WTC11 (cell line): ENCODE measurements around the gene CCDC124. TPM values are rescaled to one million over a fixed set of nuclear protein-coding genes. Genes with fewer than 3 reads are reported as not detected.

Source experiments
- ATAC-seq: fragments of 200-7000 bp; cut with Tn5 transposase; 2 replicates; pipeline ENCODE4 v1.10.0; 2021; ENCODE audit warnings: mild to moderate bottlenecking, moderate library complexity
- CTCF ChIA-PET: fragments of 300-600 bp; sonication (Branson Sonifier 250); formaldehyde crosslinking; loops from one replicate; lab custom pipeline; 2021; ENCODE audit warnings: antibody characterized with exemption; lab: Charles Lee
- POLR2A ChIA-PET: fragments of 350-600 bp; sonication (Branson Sonifier 250); formaldehyde crosslinking; loops from one replicate; lab custom pipeline; 2021; ENCODE audit warnings: antibody characterized with exemption; lab: Charles Lee
- DNase-seq: peaks from one replicate; pipeline ENCODE4 v3.0.0; 2021; ENCODE audit warnings: low spot score
- H3K27ac Mint-ChIP-seq: 2 replicates; pipeline ENCODE4 v1.8.0; 2021; ENCODE audit warnings: mixed read lengths
- H3K27me3 Mint-ChIP-seq: 2 replicates; pipeline ENCODE4 v1.8.0; 2021; ENCODE audit warnings: low read depth, mild to moderate bottlenecking, moderate library complexity, mixed read lengths
- H3K36me3 Mint-ChIP-seq: 2 replicates; pipeline ENCODE4 v1.8.0; 2021; ENCODE audit warnings: mixed read lengths
- H3K4me1 Mint-ChIP-seq: 2 replicates; pipeline ENCODE4 v1.8.0; 2022; ENCODE audit warnings: mixed read lengths
- H3K4me3 Mint-ChIP-seq: 2 replicates; pipeline ENCODE4 v1.8.0; 2021; ENCODE audit warnings: mild to moderate bottlenecking, moderate library complexity, mixed read lengths
- H3K9me3 Mint-ChIP-seq: 2 replicates; pipeline ENCODE4 v1.8.0; 2021; ENCODE audit warnings: mixed read lengths
- AFF4 ChIP-seq: sonication (generic); formaldehyde crosslinking; IDR thresholded peaks from 2 replicates; pipeline ENCODE4 v1.8.1; 2023; ENCODE audit warnings: mild to moderate bottlenecking, missing genetic modification reagents, borderline replicate concordance
- AR ChIP-seq: fragments of 250-450 bp; sonication (Bioruptor Pico); IDR thresholded peaks from 2 replicates; pipeline ENCODE4 v1.9.0; 2021; ENCODE audit warnings: mild to moderate bottlenecking
- ATF2 ChIP-seq: sonication (generic); formaldehyde crosslinking; IDR thresholded peaks from 2 replicates; pipeline ENCODE4 v1.8.1; 2022; ENCODE audit warnings: low read depth, missing genetic modification reagents, borderline replicate concordance
- CREB1 ChIP-seq: sonication (generic); formaldehyde crosslinking; IDR thresholded peaks from 2 replicates; pipeline ENCODE4 v1.8.0; 2023; ENCODE audit warnings: mild to moderate bottlenecking, missing genetic modification reagents
- CREM ChIP-seq: sonication (generic); formaldehyde crosslinking; IDR thresholded peaks from 2 replicates; pipeline ENCODE4 v1.8.1; 2022; ENCODE audit warnings: mild to moderate bottlenecking, missing genetic modification reagents, moderate library complexity
- ETV6 ChIP-seq: sonication (generic); formaldehyde crosslinking; IDR thresholded peaks from 2 replicates; pipeline ENCODE4 v1.8.1; 2022; ENCODE audit warnings: mild to moderate bottlenecking, missing genetic modification reagents
- HMGXB4 ChIP-seq: sonication (generic); formaldehyde crosslinking; IDR thresholded peaks from 2 replicates; pipeline ENCODE4 v1.8.1; 2023; ENCODE audit warnings: mild to moderate bottlenecking, moderate library complexity, missing genetic modification reagents
- MXD4 ChIP-seq: fragments of 250-450 bp; sonication (Bioruptor Pico); IDR thresholded peaks from 2 replicates; pipeline ENCODE4 v1.8.0; 2021; ENCODE audit warnings: mild to moderate bottlenecking, moderate library complexity, borderline replicate concordance
- OVOL2 ChIP-seq: fragments of 250-450 bp; sonication (Bioruptor Pico); IDR thresholded peaks from 2 replicates; pipeline ENCODE4 v1.9.0; 2021; ENCODE audit warnings: mild to moderate bottlenecking, borderline replicate concordance
- TEAD1 ChIP-seq: sonication (generic); formaldehyde crosslinking; IDR thresholded peaks from 2 replicates; pipeline ENCODE4 v1.8.0; 2022; ENCODE audit warnings: mild to moderate bottlenecking, missing genetic modification reagents
- ZBTB43 ChIP-seq: sonication (generic); formaldehyde crosslinking; IDR thresholded peaks from 2 replicates; pipeline ENCODE4 v1.8.1; 2023; ENCODE audit warnings: mild to moderate bottlenecking, missing genetic modification reagents
- ZNF263 ChIP-seq: sonication (generic); formaldehyde crosslinking; IDR thresholded peaks from 2 replicates; pipeline ENCODE4 v1.8.1; 2022; ENCODE audit warnings: low read depth, mild to moderate bottlenecking, moderate library complexity, missing genetic modification reagents
- total RNA-seq: library from RNA; stranded (reverse); gene quantifications from 3 replicates; pipeline ENCODE4 v1.2.3, GENCODE V29; 2021
- TF ChIP-seq, protein P1 (sequence below): sonication (generic); formaldehyde crosslinking; IDR thresholded peaks from 2 replicates; pipeline ENCODE4 v1.8.1; 2022; ENCODE audit warnings: missing genetic modification reagents, borderline replicate concordance

The CCDC124 gene
- total RNA-seq, 1 experiment from 2014 or later = 156 TPM

DNA sequence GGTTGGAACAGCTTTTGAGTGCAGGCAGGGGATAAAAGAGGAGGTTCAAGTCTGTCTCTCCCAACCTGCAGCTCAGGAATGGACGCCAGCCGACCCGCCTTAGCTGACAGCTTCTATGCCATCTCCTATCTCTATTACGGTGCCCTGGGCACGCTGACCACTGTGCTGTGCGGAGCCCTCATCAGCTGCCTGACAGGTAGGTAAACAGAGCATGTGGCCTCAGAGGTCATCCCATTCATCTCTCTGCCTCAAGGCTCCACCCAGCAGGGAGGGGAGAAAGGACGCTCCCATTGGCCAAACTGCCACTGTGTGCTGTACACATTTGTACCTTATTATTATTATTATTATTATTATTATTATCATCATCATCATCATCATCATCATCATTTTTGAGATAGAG, 44.6 kb upstream of the CCDC124 start:
- TF ChIP-seq HMGXB4 (CRISPR knock-in tag) (no peak), OVOL2 (no peak), MXD4 (CRISPR knock-in tag) (no peak), AFF4 (no peak), ZBTB43 (no peak), CREM (no peak)
- Mint-ChIP-seq H3K4me3 (no peak overlapping the region), H3K27ac (no peak overlapping the region), H3K27me3 (peaks cover 16% of the 10 kb centered on the region), H3K9me3 (no peaks in the 10 kb centered on the region), H3K4me1 (peaks cover 4% of the 10 kb centered on the region; the same call in 1 of the 2 replicates), H3K36me3 (no peaks in the 10 kb centered on the region)
- ATAC-seq (no peak), DNase-seq (no peak)
- ChIA-PET POLR2A (no interaction called here), CTCF (interaction anchor here (1.0 kb wide), 1 partner anchor 16 kb away, joined by 3 read pairs; the partner anchor contains the start of gene SLC5A5)

- Mint-ChIP-seq H3K27me3 (peaks cover 16% of the 10 kb centered on the region), H3K4me1 (peaks cover 4% of the 10 kb centered on the region; the same call in 1 of the 2 replicates), H3K36me3 (no peaks in the 10 kb centered on the region), H3K27ac (no peak overlapping the region), H3K4me3 (no peak overlapping the region), H3K9me3 (no peaks in the 10 kb centered on the region)
- DNase-seq (peak; percentile 80), ATAC-seq (peak; percentile 87)
- ChIA-PET POLR2A (no interaction called here), CTCF (interaction anchor here (0.5 to 1.1 kb wide), 5 partner anchors 17 to 223 kb away, joined by 3 to 6 read pairs (median 3); partner anchors contain the start of genes CCDC124 and RPL18A)
- TF ChIP-seq TEAD1 (peak; percentile 70; the same call in 1 of the 2 replicates), AR (CRISPR knock-in tag) (no peak), ZNF263 (no peak), AFF4 (no peak), ETV6 (peak; percentile 79), CREB1 (0 out of 2 replicates have a peak, but pooled peaks have one; percentile 18), ATF2 (CRISPR knock-in tag) (no peak)
- TF ChIP-seq, protein P1, sequence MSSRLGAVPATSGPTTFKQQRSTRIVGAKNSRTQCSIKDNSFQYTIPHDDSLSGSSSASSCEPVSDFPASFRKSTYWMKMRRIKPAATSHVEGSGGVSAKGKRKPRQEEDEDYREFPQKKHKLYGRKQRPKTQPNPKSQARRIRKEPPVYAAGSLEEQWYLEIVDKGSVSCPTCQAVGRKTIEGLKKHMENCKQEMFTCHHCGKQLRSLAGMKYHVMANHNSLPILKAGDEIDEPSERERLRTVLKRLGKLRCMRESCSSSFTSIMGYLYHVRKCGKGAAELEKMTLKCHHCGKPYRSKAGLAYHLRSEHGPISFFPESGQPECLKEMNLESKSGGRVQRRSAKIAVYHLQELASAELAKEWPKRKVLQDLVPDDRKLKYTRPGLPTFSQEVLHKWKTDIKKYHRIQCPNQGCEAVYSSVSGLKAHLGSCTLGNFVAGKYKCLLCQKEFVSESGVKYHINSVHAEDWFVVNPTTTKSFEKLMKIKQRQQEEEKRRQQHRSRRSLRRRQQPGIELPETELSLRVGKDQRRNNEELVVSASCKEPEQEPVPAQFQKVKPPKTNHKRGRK (CRISPR knock-in tag) = no peak
Measured at GRCh38 chr19:17889609-17890214, 43.1 kb upstream of the CCDC124 start.
